IMR-90 (cell line): ENCODE measurements around the gene FUS. TPM values are rescaled to one million over a fixed set of nuclear protein-coding genes. Genes with fewer than 3 reads are reported as not detected.

ENCODE experiments used
- ATAC-seq: fragments of 200-7000 bp; cut with Tn5 transposase; 2 replicates; pipeline ENCODE4 v1.9.1; 2020; ENCODE audit warnings: low read depth, mild to moderate bottlenecking, moderate library complexity
- BruUV-seq: library from RNA; stranded (reverse); fragments of 400-500 nt; replicated peaks from 2 replicates; lab custom pipeline; 2021; lab: Mats Ljungman, UMichigan
- CTCF ChIA-PET: fragments of 300-600 bp; formaldehyde crosslinking; extraction: SDS; loops from one replicate; lab custom pipeline; 2021; ENCODE audit warnings: antibody characterized with exemption; lab: Yijun Ruan, JAX
- POLR2A ChIA-PET: fragments of 300-600 bp; sonication (Branson Sonifier 250); formaldehyde crosslinking; loops from one replicate; lab custom pipeline; 2022; ENCODE audit warnings: antibody characterized with exemption; ENCODE audit not compliant: unreplicated experiment; lab: Charles Lee
- DNase-seq: peaks from one replicate; pipeline ENCODE4 v3.0.0; 2013
- H2AFZ ChIP-seq: replicated peaks from 2 replicates; pipeline ENCODE3; 2013; ENCODE audit warnings: low read length, mild to moderate bottlenecking; ENCODE audit not compliant: poor library complexity
- H2AK5ac ChIP-seq: 2 replicates; pipeline ENCODE4 v1.6.1; 2013; ENCODE audit warnings: low read depth, low read length, inconsistent platforms
- H2AK9ac ChIP-seq: replicated peaks from 2 replicates; pipeline ENCODE3; 2013; ENCODE audit warnings: mild to moderate bottlenecking, low read depth, low read length, moderate library complexity; ENCODE audit not compliant: poor library complexity
- H2BK120ac ChIP-seq: 2 replicates; pipeline ENCODE4 v1.6.1; 2013; ENCODE audit warnings: low read depth, low read length, inconsistent platforms
- H2BK15ac ChIP-seq: 3 replicates; pipeline ENCODE4 v1.6.1; 2013; ENCODE audit warnings: low read depth, low read length, inconsistent platforms
- H2BK20ac ChIP-seq: 2 replicates; pipeline ENCODE4 v1.6.1; 2013; ENCODE audit warnings: low read depth, mild to moderate bottlenecking, inconsistent platforms, low read length, moderate library complexity
- H2BK5ac ChIP-seq: 2 replicates; pipeline ENCODE4 v1.6.1; 2013; ENCODE audit warnings: mild to moderate bottlenecking, low read depth, low read length, inconsistent platforms; ENCODE audit not compliant: poor library complexity, severe bottlenecking
- H3K14ac ChIP-seq: replicated peaks from 2 replicates; pipeline ENCODE4 v1.6.1; 2013; ENCODE audit warnings: low read depth, low read length, inconsistent platforms
- H3K18ac ChIP-seq: 2 replicates; pipeline ENCODE4 v1.6.1; 2013; ENCODE audit warnings: low read depth, low read length, control low read depth
- H3K23ac ChIP-seq: 2 replicates; pipeline ENCODE4 v1.6.1; 2013; ENCODE audit warnings: low read depth, low read length, inconsistent platforms
- H3K27ac ChIP-seq: 2 replicates; pipeline ENCODE4 v1.5.1; 2013; ENCODE audit warnings: mild to moderate bottlenecking, control low read depth, low read length; ENCODE audit not compliant: insufficient read depth
- H3K27me3 ChIP-seq: 2 replicates; pipeline ENCODE4 v1.6.1; 2013; ENCODE audit warnings: low read length; ENCODE audit not compliant: control insufficient read depth, insufficient read depth
- H3K36me3 ChIP-seq: 2 replicates; pipeline ENCODE4 v1.6.1; 2013; ENCODE audit warnings: low read length, mixed read lengths; ENCODE audit not compliant: control insufficient read depth, insufficient read depth
- H3K4ac ChIP-seq: 2 replicates; pipeline ENCODE4 v1.6.1; 2013; ENCODE audit warnings: low read depth, low read length, inconsistent platforms
- H3K4me1 ChIP-seq: 2 replicates; pipeline ENCODE4 v1.6.1; 2013; ENCODE audit warnings: low read length, mixed read lengths; ENCODE audit not compliant: control insufficient read depth, insufficient read depth
- H3K4me2 ChIP-seq: 2 replicates; pipeline ENCODE4 v1.6.1; 2013; ENCODE audit warnings: low read depth, mild to moderate bottlenecking, control low read depth, low read length, moderate library complexity
- H3K4me3 ChIP-seq: 2 replicates; pipeline ENCODE4 v1.5.1; 2013; ENCODE audit warnings: low read depth, mild to moderate bottlenecking, control low read depth, low read length, moderate library complexity; ENCODE audit not compliant: insufficient read depth
- H3K56ac ChIP-seq: 2 replicates; pipeline ENCODE4 v1.6.1; 2013; ENCODE audit warnings: low read length, inconsistent platforms; ENCODE audit not compliant: insufficient read depth; ENCODE audit errors: extremely low read depth
- H3K79me1 ChIP-seq, 2 experiments: 2 replicates each; pipeline ENCODE4 v1.6.1; 2013; ENCODE audit warnings: low read length in 2 of 2, inconsistent platforms in 1 of 2, low read depth in 1 of 2
- H3K9ac ChIP-seq: 2 replicates; pipeline ENCODE4 v1.6.1; 2013; ENCODE audit warnings: low read depth, low read length, control low read depth
- H3K9me1 ChIP-seq: 2 replicates; pipeline ENCODE4 v1.6.1; 2013; ENCODE audit warnings: low read length, inconsistent platforms; ENCODE audit not compliant: insufficient read depth
- H3K9me3 ChIP-seq: 2 replicates; pipeline ENCODE4 v1.6.1; 2013; ENCODE audit warnings: low read length; ENCODE audit not compliant: control insufficient read depth, insufficient read depth
- H4K20me1 ChIP-seq: 2 replicates; pipeline ENCODE4 v1.6.1; 2013; ENCODE audit warnings: low read length, inconsistent platforms; ENCODE audit not compliant: insufficient read depth
- H4K5ac ChIP-seq: 2 replicates; pipeline ENCODE4 v1.6.1; 2013; ENCODE audit warnings: mild to moderate bottlenecking, low read depth, low read length, control low read depth
- H4K8ac ChIP-seq, 2 experiments: 2 replicates each; pipeline ENCODE4 v1.6.1; 2013; ENCODE audit warnings: low read depth in 2 of 2, low read length in 2 of 2, control low read depth in 1 of 2, inconsistent platforms in 1 of 2
- H4K91ac ChIP-seq: 2 replicates; pipeline ENCODE4 v1.6.1; 2013; ENCODE audit warnings: low read depth, low read length, inconsistent platforms; ENCODE audit not compliant: insufficient read depth
- BHLHE40 ChIP-seq: fragments of 150-350 bp; IDR thresholded peaks from 2 replicates; pipeline ENCODE4 v1.6.1; 2016; ENCODE audit warnings: mild to moderate bottlenecking, low read depth, low read length
- CEBPB ChIP-seq: IDR thresholded peaks from 2 replicates; pipeline ENCODE4 v1.6.1; 2012; ENCODE audit warnings: low read depth, low read length, improper control_type of control experiment
- CHD1 ChIP-seq: IDR thresholded peaks from 2 replicates; pipeline ENCODE4 v1.6.1; 2012; ENCODE audit warnings: low read depth, low read length, improper control_type of control experiment
- MAFK ChIP-seq: IDR thresholded peaks from 2 replicates; pipeline ENCODE4 v1.6.1; 2012; ENCODE audit warnings: low read depth, low read length, improper control_type of control experiment
- MXI1 ChIP-seq: IDR thresholded peaks from 2 replicates; pipeline ENCODE4 v1.6.1; 2012; ENCODE audit warnings: low read depth, mild to moderate bottlenecking, low read length, moderate library complexity, borderline replicate concordance
- NFE2L2 ChIP-seq: fragments of 150-350 bp; IDR thresholded peaks from 2 replicates; pipeline ENCODE4 v1.6.1; 2016; ENCODE audit warnings: low read depth, mild to moderate bottlenecking, low read length
- POLR2A ChIP-seq: IDR thresholded peaks from 2 replicates; pipeline ENCODE4 v1.6.1; 2012; ENCODE audit warnings: mild to moderate bottlenecking, low read depth, low read length
- RAD21 ChIP-seq: IDR thresholded peaks from 2 replicates; pipeline ENCODE4 v1.6.1; 2012; ENCODE audit warnings: low read length, improper control_type of control experiment
- RCOR1 ChIP-seq: IDR thresholded peaks from 2 replicates; pipeline ENCODE4 v1.6.1; 2012; ENCODE audit warnings: mild to moderate bottlenecking, low read length, improper control_type of control experiment; ENCODE audit not compliant: insufficient replicate concordance
- RFX5 ChIP-seq: IDR thresholded peaks from 2 replicates; pipeline ENCODE4 v1.8.0; 2012; ENCODE audit warnings: low read depth, mild to moderate bottlenecking, low read length, moderate library complexity
- SMC3 ChIP-seq: fragments of 150-350 bp; IDR thresholded peaks from 2 replicates; pipeline ENCODE4 v1.6.1; 2016; ENCODE audit warnings: low read depth, mild to moderate bottlenecking, antibody characterized with exemption, low read length, moderate library complexity
- whole genome bisulfite sequencing, 2 experiments: methylation state at CpG; one replicate each; pipeline versions ENCODE4 v1.1.5 to v1.1.7; 2013; ENCODE audit warnings: missing lambda C conversion rate in 2 of 2; ENCODE audit not compliant: insufficient read length in 1 of 2; ENCODE audit errors: extremely low coverage in 2 of 2; 5-methylcytosine and 5-hydroxymethylcytosine counted together
- dilution Hi-C: fragments of 300-500 bp; cut with HindIII; formaldehyde crosslinking; loops from one replicate; pipeline ENCODE4 v1.14.3; 2018; ENCODE audit warnings: low sequenced_read_pairs; ENCODE audit not compliant: unreplicated experiment
- in situ Hi-C: fragments of 300-500 bp; cut with MboI; formaldehyde crosslinking; loops from 3 replicates; pipeline ENCODE4 v1.14.3; 2019; ENCODE audit warnings: low sequenced_read_pairs, inconsistent platforms, mixed read lengths
- intact Hi-C: fragments of 100-400 bp; cut with micrococcal nuclease; formaldehyde crosslinking; loops from 2 replicates; pipeline ENCODE4 v1.10.0; 2022
- polyA plus RNA-seq, 3 experiments: library from polyadenylated mRNA; depleted of rRNA; stranded (reverse); fragments of >200 nt; gene quantifications; 2 replicates each; pipeline ENCODE4 v1.2.3, GENCODE V29; 2012; ENCODE audit warnings: low replicate concordance in 1 of 3
- total RNA-seq: library from RNA; depleted of rRNA; stranded (reverse); fragments of >200 nt; gene quantifications from 2 replicates; pipeline ENCODE4 v1.2.3, GENCODE V29; 2012
- TF ChIP-seq, protein P1 (sequence below): fragments of 150-350 bp; IDR thresholded peaks from 2 replicates; pipeline ENCODE4 v1.6.1; 2016; ENCODE audit warnings: low read depth, mild to moderate bottlenecking, low read length, moderate library complexity, borderline replicate concordance
- TF ChIP-seq, protein P2 (sequence below): conservative IDR thresholded peaks from 2 replicates; pipeline ENCODE4 v1.5.1; 2012; ENCODE audit warnings: mild to moderate bottlenecking, low read depth, low read length, improper control_type of control experiment
- TF ChIP-seq, protein P3 (sequence below): fragments of 150-350 bp; IDR thresholded peaks from 2 replicates; pipeline ENCODE4 v1.6.1; 2017; ENCODE audit warnings: mild to moderate bottlenecking, antibody characterized with exemption, low read length, low read depth

FUS gene
- total and polyA plus RNA-seq, 2 of the 4 experiments (the other 2 are of a cell fraction), result 42.8 to 340 TPM

DNA sequence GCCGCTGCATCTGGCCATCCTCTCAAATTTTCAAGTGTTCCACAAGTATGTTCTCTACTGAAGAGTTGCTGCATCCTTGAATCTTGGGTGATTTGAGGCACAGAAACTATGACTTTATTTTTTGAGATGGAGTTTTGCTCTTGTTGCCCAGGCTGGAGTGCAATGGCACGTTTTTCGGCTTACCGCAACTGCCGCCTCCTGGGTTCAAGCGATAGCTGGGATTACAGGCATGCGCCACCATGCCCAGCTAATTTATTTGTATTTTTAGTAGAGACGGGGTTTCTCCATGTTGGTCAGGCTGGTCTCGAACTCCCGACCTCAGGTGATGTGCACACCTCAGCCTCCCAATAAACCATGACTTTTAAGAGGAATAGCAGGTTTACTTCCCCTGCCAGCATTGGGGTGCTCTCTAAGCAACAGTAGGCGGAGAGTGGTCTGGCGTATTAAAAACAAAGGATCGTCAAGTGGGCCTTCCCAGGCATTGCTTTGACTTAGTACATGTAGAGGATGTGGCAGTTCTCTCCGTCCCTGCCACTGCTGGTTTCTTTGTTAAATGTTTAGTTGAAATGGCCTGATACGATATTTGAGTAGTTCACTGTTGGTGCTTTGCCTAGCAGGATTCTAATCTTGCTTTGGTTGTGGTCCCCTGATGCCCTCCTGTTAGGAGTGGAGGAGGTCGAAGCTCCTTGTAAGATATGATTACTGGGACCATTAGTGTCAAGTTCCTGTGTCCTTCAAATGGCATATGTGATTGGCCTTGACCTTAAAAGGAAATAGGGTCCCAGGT is 13.1 kb downstream of the FUS start:
- H3K4me2 ChIP-seq, result no peak overlapping the region
- H2BK5ac ChIP-seq, result no peak overlapping the region
- H2AFZ ChIP-seq, result no peak overlapping the region
- no TSS peak for BruUV-seq
- no peak overlapping the region for H3K4me3 ChIP-seq
- H3K14ac ChIP-seq, result no peak overlapping the region
- no peak overlapping the region for H4K91ac ChIP-seq
- no peak overlapping the region for H3K56ac ChIP-seq
- H2AK9ac ChIP-seq, result no peak overlapping the region
- peaks cover 82% of the 10 kb centered on the region for H3K36me3 ChIP-seq
- 97% methylated on average over 6 of the region's 16 CpGs; no CpG with 5 or more reads in 1 of the 2 experiments for WGBS, 2 experiments
- H3K27ac ChIP-seq, result no peak overlapping the region
- no peak overlapping the region for H4K5ac ChIP-seq
- peaks cover 88% of the 10 kb centered on the region for H4K20me1 ChIP-seq
- H2BK120ac ChIP-seq, result no peak overlapping the region
- H2BK20ac ChIP-seq, result no peak overlapping the region
- CTCF ChIA-PET, result interaction anchor here (0.7 kb wide), 1 partner anchor 233 kb away, joined by 3 read pairs; no protein-coding TSS in a partner anchor
- in situ Hi-C loops, result loop anchor here (10.0 kb wide), 1 partner anchor 682 kb away; the partner anchor contains the start of gene ZNF267
- peaks cover 54 to 75% of the 10 kb centered on the region in 2 experiments for H3K79me1 ChIP-seq
- no peak overlapping the region for H2BK15ac ChIP-seq
- no peaks in the 10 kb centered on the region for H3K4me1 ChIP-seq
- dilution Hi-C loops, result no loop called here
- H2AK5ac ChIP-seq, result no peak overlapping the region
- H3K9me1 ChIP-seq, result peaks cover 5% of the 10 kb centered on the region; the same call in 1 of the 2 replicates
- H3K27me3 ChIP-seq, result no peaks in the 10 kb centered on the region
- DNase-seq (no peak), ATAC-seq (no peak)
- intact Hi-C loops, result no loop called here
- H4K8ac ChIP-seq, result no peak overlapping the region
- H3K23ac ChIP-seq, result no peak overlapping the region
- H3K18ac ChIP-seq, result no peak overlapping the region
- H3K9ac ChIP-seq, result no peak overlapping the region
- H3K4ac ChIP-seq, result no peak overlapping the region
- H3K9me3 ChIP-seq, result no peaks in the 10 kb centered on the region
- POLR2A ChIA-PET, result interaction anchor here (0.6 kb wide), 1 partner anchor 13 kb away, joined by 3 read pairs; no protein-coding TSS in a partner anchor
- TF ChIP-seq, protein P1, sequence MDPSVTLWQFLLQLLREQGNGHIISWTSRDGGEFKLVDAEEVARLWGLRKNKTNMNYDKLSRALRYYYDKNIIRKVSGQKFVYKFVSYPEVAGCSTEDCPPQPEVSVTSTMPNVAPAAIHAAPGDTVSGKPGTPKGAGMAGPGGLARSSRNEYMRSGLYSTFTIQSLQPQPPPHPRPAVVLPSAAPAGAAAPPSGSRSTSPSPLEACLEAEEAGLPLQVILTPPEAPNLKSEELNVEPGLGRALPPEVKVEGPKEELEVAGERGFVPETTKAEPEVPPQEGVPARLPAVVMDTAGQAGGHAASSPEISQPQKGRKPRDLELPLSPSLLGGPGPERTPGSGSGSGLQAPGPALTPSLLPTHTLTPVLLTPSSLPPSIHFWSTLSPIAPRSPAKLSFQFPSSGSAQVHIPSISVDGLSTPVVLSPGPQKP, result no peak
- TF ChIP-seq NFE2L2 (no peak), CEBPB (no peak), POLR2A (no peak), CHD1 (no peak), RAD21 (no peak), RCOR1 (no peak), BHLHE40 (no peak), RFX5 (no peak), MAFK (no peak), MXI1 (no peak), SMC3 (no peak)
- TF ChIP-seq, protein P2, sequence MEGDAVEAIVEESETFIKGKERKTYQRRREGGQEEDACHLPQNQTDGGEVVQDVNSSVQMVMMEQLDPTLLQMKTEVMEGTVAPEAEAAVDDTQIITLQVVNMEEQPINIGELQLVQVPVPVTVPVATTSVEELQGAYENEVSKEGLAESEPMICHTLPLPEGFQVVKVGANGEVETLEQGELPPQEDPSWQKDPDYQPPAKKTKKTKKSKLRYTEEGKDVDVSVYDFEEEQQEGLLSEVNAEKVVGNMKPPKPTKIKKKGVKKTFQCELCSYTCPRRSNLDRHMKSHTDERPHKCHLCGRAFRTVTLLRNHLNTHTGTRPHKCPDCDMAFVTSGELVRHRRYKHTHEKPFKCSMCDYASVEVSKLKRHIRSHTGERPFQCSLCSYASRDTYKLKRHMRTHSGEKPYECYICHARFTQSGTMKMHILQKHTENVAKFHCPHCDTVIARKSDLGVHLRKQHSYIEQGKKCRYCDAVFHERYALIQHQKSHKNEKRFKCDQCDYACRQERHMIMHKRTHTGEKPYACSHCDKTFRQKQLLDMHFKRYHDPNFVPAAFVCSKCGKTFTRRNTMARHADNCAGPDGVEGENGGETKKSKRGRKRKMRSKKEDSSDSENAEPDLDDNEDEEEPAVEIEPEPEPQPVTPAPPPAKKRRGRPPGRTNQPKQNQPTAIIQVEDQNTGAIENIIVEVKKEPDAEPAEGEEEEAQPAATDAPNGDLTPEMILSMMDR, result no peak
- TF ChIP-seq, protein P3, sequence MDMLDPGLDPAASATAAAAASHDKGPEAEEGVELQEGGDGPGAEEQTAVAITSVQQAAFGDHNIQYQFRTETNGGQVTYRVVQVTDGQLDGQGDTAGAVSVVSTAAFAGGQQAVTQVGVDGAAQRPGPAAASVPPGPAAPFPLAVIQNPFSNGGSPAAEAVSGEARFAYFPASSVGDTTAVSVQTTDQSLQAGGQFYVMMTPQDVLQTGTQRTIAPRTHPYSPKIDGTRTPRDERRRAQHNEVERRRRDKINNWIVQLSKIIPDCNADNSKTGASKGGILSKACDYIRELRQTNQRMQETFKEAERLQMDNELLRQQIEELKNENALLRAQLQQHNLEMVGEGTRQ, result no peak
